ENCODE measurements around the gene GMEB2.

Gene GMEB2

GRCh38 chr20:63539441-63540370 lies 87.2 kb downstream of the GMEB2 start:
- Histone ChIP-seq H3K9me3 (ENCODE audit: control insufficient read depth, low read length) (no peaks in the 10 kb centered on the region), H3K36me3 (ENCODE audit: control insufficient read depth, insufficient read depth, low read length) (no peaks in the 10 kb centered on the region), H3K4me1 (ENCODE audit: control insufficient read depth, insufficient read depth, low read length, poor library complexity, severe bottlenecking) (peaks cover 8% of the 10 kb centered on the region), H3K4me3 (ENCODE audit: extremely low read depth, insufficient read depth, low read length, poor library complexity, severe bottlenecking) (no peak overlapping the region), H3K27ac (ENCODE audit: low read depth, low read length, severe bottlenecking) (no peak overlapping the region)
- 93 to 94% methylated on average over 22 to 24 of the region's 29 CpGs for WGBS, 2 experiments (ENCODE audit: insufficient coverage in 2 of 2)

DNA sequence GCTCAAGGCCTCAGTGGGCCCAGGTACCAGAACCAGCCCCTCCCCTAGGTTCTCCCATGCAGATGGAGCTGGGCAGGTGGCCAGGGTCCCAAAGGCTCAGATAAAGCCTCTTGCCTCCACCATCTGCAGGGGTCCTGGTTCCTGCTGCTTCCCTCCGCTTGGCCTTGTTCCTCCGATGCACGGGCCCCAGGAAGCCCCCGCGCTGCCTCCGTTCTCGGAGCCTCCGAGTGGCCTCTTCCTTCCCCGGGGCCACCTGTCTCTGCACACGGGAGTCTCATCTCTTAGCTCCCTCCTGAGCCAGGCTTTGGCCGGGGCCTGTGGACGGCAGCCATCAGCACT lies 87.8 kb downstream of the GMEB2 start:
- WGBS, 2 experiments (ENCODE audit: insufficient coverage in 2 of 2) = 90 to 96% methylated on average over 8 to 12 of the region's 12 CpGs
- no peaks in the 10 kb centered on the region for H3K36me3 ChIP-seq (ENCODE audit: control insufficient read depth, insufficient read depth, low read length)
- H3K9me3 ChIP-seq (ENCODE audit: control insufficient read depth, low read length) = no peaks in the 10 kb centered on the region
- H3K27ac ChIP-seq (ENCODE audit: low read depth, low read length, severe bottlenecking) = no peak overlapping the region
- H3K4me1 ChIP-seq (ENCODE audit: control insufficient read depth, insufficient read depth, low read length, poor library complexity, severe bottlenecking) = peaks cover 8% of the 10 kb centered on the region
- H3K4me3 ChIP-seq (ENCODE audit: extremely low read depth, insufficient read depth, low read length, poor library complexity, severe bottlenecking) = no peak overlapping the region

- 80 to 88% methylated on average over 13 of the region's 27 CpGs for WGBS, 2 experiments (ENCODE audit: insufficient coverage in 2 of 2)
- Histone ChIP-seq H3K4me3 (ENCODE audit: extremely low read depth, insufficient read depth, low read length, poor library complexity, severe bottlenecking) (peak overlapping the region; percentile 19), H3K27ac (ENCODE audit: low read depth, low read length, severe bottlenecking) (no peak overlapping the region), H3K4me1 (ENCODE audit: control insufficient read depth, insufficient read depth, low read length, poor library complexity, severe bottlenecking) (peaks cover 8% of the 10 kb centered on the region), H3K9me3 (ENCODE audit: control insufficient read depth, low read length) (no peaks in the 10 kb centered on the region), H3K36me3 (ENCODE audit: control insufficient read depth, insufficient read depth, low read length) (no peaks in the 10 kb centered on the region)
Measured at GRCh38 chr20:63538204-63539091, 88.5 kb downstream of the GMEB2 start.

Data from mesodermal cell (in vitro differentiated cells).